ENCODE data around the gene RPL36. TPM values are rescaled to one million over a fixed set of nuclear protein-coding genes. Genes with fewer than 3 reads are reported as not detected.

RPL36 gene
- total RNA-seq, 1 experiment from 2014 or later: 1,504 TPM

- H3K4me3 ChIP-seq (replicated peaks in 1 of 2; ENCODE audit: low read depth in 1 of 2, low read length in 2 of 2): no peak overlapping the region
- H3K27ac ChIP-seq (ENCODE audit: low read depth, low read length): no peak overlapping the region
- H2AFZ ChIP-seq (ENCODE audit: low read depth, low read length, poor library complexity, severe bottlenecking): no peak overlapping the region
- ChIA-PET CTCF (no interaction called here), RAD21 (ENCODE audit: low non-redundant PET in 1 of 2, low total read pairs in 2 of 2, uncharacterized antibody in 2 of 2, unreplicated experiment in 2 of 2) (no interaction called here), POLR2A (no interaction called here)
- H3K9me3 ChIP-seq (ENCODE audit: control insufficient read depth in 1 of 2, insufficient read depth in 1 of 2, low read depth in 1 of 2, low read length in 2 of 2): no peaks in the 10 kb centered on the region
- TF ChIP-seq CTCF (IDR thresholded peaks at IDR 0.05 in 2 of 3, conservative IDR thresholded peaks at IDR 0.05 in 1 of 3; ENCODE audit: borderline replicate concordance in 1 of 3, insufficient read depth in 1 of 3, low read depth in 2 of 3, low read length in 2 of 3) (no peak), ATF3 (IDR thresholded peaks at IDR 0.05) (no peak), SP1 (IDR thresholded peaks at IDR 0.05; ENCODE audit: low read depth) (no peak), EZH2 (IDR thresholded peaks at IDR 0.05) (no peak), ZBTB33 (IDR thresholded peaks at IDR 0.05; ENCODE audit: extremely low read depth, insufficient replicate concordance, low read length) (no peak), YY1 (IDR thresholded peaks at IDR 0.05; ENCODE audit: extremely low read depth, insufficient replicate concordance, low read depth, low read length) (no peak), ZFX (IDR thresholded peaks at IDR 0.05) (no peak), RAD21 (IDR thresholded peaks at IDR 0.05; ENCODE audit: low read depth) (no peak), POLR2A (IDR thresholded peaks at IDR 0.05; ENCODE audit: borderline replicate concordance, extremely low read depth, insufficient read depth, insufficient read length) (no peak), ZNF274 (IDR thresholded peaks at IDR 0.05; ENCODE audit: low read depth, low read length) (no peak), JUND (IDR thresholded peaks at IDR 0.05) (no peak), FOSL1 (IDR thresholded peaks at IDR 0.05; ENCODE audit: low read depth) (no peak), CBX3 (IDR thresholded peaks at IDR 0.05; ENCODE audit: low read depth) (no peak), POLR2AphosphoS5 (IDR thresholded peaks at IDR 0.05; ENCODE audit: low read depth, low read length) (no peak)
- BruUV-seq (replicated peaks): no TSS peak
- H3K36me3 ChIP-seq (ENCODE audit: control insufficient read depth in 1 of 2, insufficient read depth in 2 of 2, low read length in 2 of 2): peaks cover 35 to 59% of the 10 kb centered on the region in 2 experiments; a peak in 3 of 4 replicates
- H3K9ac ChIP-seq (ENCODE audit: low read length): no peak overlapping the region
- intact Hi-C loops (cut with micrococcal nuclease): no loop called here
- ATAC-seq (no peak), DNase-seq (ENCODE audit: low read depth, low spot score) (no peak)
- H3K4me1 ChIP-seq (ENCODE audit: control insufficient read depth in 1 of 2, insufficient read depth in 2 of 2, low read length in 2 of 2): no peaks in the 10 kb centered on the region; a peak in 1 of 4 replicates
- no peaks in the 10 kb centered on the region for H4K20me1 ChIP-seq (ENCODE audit: insufficient read depth)
- H3K27me3 ChIP-seq (ENCODE audit: insufficient read depth, low read length): no peaks in the 10 kb centered on the region
- no peak overlapping the region for H3K4me2 ChIP-seq (ENCODE audit: low read length)
- H3K79me2 ChIP-seq (ENCODE audit: insufficient read depth, low read length): peaks cover 28% of the 10 kb centered on the region; the same call in 1 of the 2 replicates
- no peaks in the 10 kb centered on the region for H3K9me2 ChIP-seq (ENCODE audit: insufficient read depth)
Measured at GRCh38 chr19:5706876-5707573, 16.9 kb downstream of the RPL36 start.

All from HCT116 (cell line).